Jurkat, Clone E6-1 (cell line): ENCODE results near the gene PPP1R16B.

ENCODE experiments used
- DNase-seq: peaks from one replicate; pipeline ENCODE4 v3.0.0-alpha.2; 2011; ENCODE audit warnings: low read depth, low spot score
- H3K4me3 ChIP-seq: 2 replicates; pipeline ENCODE4 v1.5.1; 2011; ENCODE audit warnings: mild to moderate bottlenecking, low read length, control low read depth, moderate library complexity

PPP1R16B gene

GRCh38 chr20:38866265-38867061 lies 61.0 kb downstream of the PPP1R16B start:
- no peak overlapping the region for H3K4me3 ChIP-seq
- DNase-seq: no peak

GRCh38 chr20:38867062-38867359 lies 61.5 kb downstream of the PPP1R16B start:
- no peak for DNase-seq
- no peak overlapping the region for H3K4me3 ChIP-seq

- no peak for DNase-seq
- H3K4me3 ChIP-seq: no peak overlapping the region
Observed at GRCh38 chr20:38870733-38871559, 65.4 kb downstream of the PPP1R16B start.

- DNase-seq: no peak
- H3K4me3 ChIP-seq: no peak overlapping the region
Observed at GRCh38 chr20:38871560-38871953, 66.1 kb downstream of the PPP1R16B start.

- H3K4me3 ChIP-seq: no peak overlapping the region
- DNase-seq: no peak
Observed at GRCh38 chr20:38872036-38872435, 66.5 kb downstream of the PPP1R16B start.

- H3K4me3 ChIP-seq: no peak overlapping the region
- DNase-seq: no peak
Observed at GRCh38 chr20:38872491-38873049, 67.1 kb downstream of the PPP1R16B start.

GRCh38 chr20:38873050-38873581 lies 67.6 kb downstream of the PPP1R16B start:
- no peak overlapping the region for H3K4me3 ChIP-seq
- DNase-seq: peak; percentile 31

GRCh38 chr20:38874460-38875174 lies 69.1 kb downstream of the PPP1R16B start:
- peak overlapping the region; percentile 42 for H3K4me3 ChIP-seq

GRCh38 chr20:38875175-38875993 lies 69.9 kb downstream of the PPP1R16B start:
- peak overlapping the region; percentile 42 for H3K4me3 ChIP-seq
- DNase-seq: peak; percentile 79

More at GRCh38 chr20:38874460-38875174, 69.1 kb downstream of the PPP1R16B start:
- peak; percentile 71 for DNase-seq

GRCh38 chr20:38877483-38877882 lies 72.0 kb downstream of the PPP1R16B start:
- no peak for DNase-seq
- H3K4me3 ChIP-seq: no peak overlapping the region

GRCh38 chr20:38878866-38879265 lies 73.4 kb downstream of the PPP1R16B start:
- no peak for DNase-seq
- H3K4me3 ChIP-seq: no peak overlapping the region

- DNase-seq: no peak
- H3K4me3 ChIP-seq: no peak overlapping the region
Observed at GRCh38 chr20:38880952-38881735, 75.6 kb downstream of the PPP1R16B start.

GRCh38 chr20:38881806-38882440 lies 76.4 kb downstream of the PPP1R16B start:
- no peak for DNase-seq
- H3K4me3 ChIP-seq: no peak overlapping the region

- no peak for DNase-seq
- H3K4me3 ChIP-seq: no peak overlapping the region
Observed at GRCh38 chr20:38882600-38882999, 77.1 kb downstream of the PPP1R16B start.

GRCh38 chr20:38883081-38883980 lies 77.8 kb downstream of the PPP1R16B start:
- DNase-seq: no peak

GRCh38 chr20:38883981-38884733 lies 78.7 kb downstream of the PPP1R16B start:
- H3K4me3 ChIP-seq: no peak overlapping the region
- DNase-seq: no peak

More at GRCh38 chr20:38883081-38883980, 77.8 kb downstream of the PPP1R16B start:
- no peak overlapping the region for H3K4me3 ChIP-seq
